KOPT-K1 (cell line): ENCODE results near the gene TSPAN5.

Experiments
- H3K27ac ChIP-seq: fragments of 200-600 bp; sonication (generic); 2 replicates; pipeline ENCODE4 v1.5.1; 2016; ENCODE audit warnings: antibody characterized with exemption, mild to moderate bottlenecking, low read depth, low read length; ENCODE audit not compliant: poor library complexity, severe bottlenecking
- H3K36me3 ChIP-seq: fragments of 200-600 bp; sonication (generic); 2 replicates; pipeline ENCODE4 v1.5.1; 2017; ENCODE audit warnings: antibody characterized with exemption, mild to moderate bottlenecking, low read length, moderate library complexity; ENCODE audit not compliant: insufficient read depth
- H3K9me3 ChIP-seq: fragments of 200-600 bp; sonication (generic); 2 replicates; pipeline ENCODE4 v1.5.1; 2017; ENCODE audit warnings: antibody characterized with exemption, low read length, mild to moderate bottlenecking; ENCODE audit not compliant: insufficient read depth, poor library complexity, severe bottlenecking

Gene TSPAN5

DNA sequence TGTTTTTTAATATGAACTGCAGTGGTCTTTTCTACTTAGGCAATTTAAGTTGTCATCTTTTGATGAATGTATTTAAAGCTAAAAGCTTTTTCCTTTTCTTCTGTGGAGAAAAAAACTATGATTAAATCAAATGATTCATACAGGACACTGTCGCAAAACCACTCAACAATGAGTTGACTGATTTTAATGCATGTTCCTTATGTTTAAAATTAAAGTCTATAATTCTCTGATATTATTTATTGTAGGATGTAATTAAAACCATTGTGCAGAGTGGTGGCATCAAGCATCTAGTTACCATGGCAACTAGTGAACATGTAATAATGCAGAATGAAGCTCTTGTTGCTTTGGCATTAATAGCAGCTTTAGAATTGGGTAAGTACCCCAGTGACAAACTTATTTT, 224.7 kb downstream of the TSPAN5 start:
- Histone ChIP-seq H3K27ac (no peak overlapping the region), H3K36me3 (peaks cover 59% of the 10 kb centered on the region), H3K9me3 (no peaks in the 10 kb centered on the region)

DNA sequence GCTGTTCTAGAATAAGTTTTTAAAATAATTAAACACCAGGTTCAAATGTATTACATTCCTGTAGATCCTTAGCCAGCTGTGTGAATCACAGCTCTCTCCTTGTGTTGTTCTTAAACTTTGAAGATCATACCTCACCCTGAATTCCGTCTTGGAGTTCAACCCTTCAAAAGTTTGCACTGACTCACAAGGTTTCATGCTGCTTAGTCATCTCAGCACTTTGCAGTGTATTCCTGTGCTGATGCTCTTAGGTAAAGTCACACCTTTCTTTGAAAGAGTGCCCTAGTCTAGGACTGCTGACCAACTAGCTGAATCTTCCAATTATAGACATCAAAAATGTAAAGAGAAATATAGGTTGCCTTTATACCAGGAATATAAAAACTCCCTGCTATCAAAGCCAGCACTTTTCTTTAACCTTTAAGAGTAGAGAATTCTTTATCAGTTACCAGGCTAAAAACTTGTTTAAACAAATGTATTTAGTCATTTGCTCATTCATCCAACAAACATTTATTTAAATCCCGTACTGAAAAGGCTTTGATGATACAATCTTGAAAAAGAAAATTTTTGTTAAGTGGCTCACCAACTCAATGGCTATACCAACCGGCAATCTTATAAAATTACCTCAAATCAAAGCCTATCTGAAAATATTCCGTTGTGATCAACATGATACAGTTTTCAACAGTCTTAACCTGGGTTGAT, 227.6 kb downstream of the TSPAN5 start:
- Histone ChIP-seq H3K9me3 (peaks cover 1% of the 10 kb centered on the region), H3K27ac (no peak overlapping the region), H3K36me3 (peaks cover 42% of the 10 kb centered on the region)

DNA sequence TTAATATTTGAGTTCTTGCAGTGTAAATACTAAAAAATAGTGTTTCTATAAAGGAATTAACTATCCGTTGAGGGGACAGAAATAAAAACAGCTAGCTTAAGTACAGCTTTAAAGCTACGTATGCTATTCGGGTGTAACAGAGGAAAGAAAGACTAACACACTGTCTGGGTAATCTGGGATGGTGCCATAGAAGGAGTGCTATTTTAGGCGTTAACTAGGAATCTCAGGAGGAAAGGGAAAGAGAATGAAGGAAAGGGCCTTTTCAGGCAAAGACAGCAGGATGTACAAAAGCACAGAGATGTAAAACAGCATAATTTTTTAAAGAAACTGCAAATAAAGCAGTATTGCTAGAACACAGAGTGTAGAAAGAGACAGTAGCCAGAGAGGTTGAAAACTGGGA, 235.4 kb downstream of the TSPAN5 start:
- H3K36me3 ChIP-seq = peaks cover 84% of the 10 kb centered on the region
- no peak overlapping the region for H3K27ac ChIP-seq

DNA sequence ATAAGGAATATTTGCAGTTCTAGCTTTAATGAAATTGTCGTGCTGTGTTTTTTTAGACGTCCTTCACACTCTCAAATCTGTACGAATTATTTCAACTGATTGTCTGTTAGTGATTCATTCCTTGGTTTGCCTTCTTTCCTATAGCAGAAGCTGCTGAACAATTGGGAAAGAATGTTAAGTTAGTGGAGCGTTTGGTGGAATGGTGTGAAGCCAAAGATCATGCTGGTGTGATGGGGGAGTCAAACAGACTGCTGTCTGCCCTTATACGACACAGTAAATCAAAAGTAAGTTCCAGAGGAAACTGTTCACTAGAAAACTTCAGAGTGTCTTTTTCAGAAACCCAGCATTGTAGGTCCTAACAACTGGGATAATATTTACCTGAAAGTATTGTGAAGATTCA, 237.3 kb downstream of the TSPAN5 start:
- Histone ChIP-seq H3K36me3 (peaks cover 97% of the 10 kb centered on the region), H3K27ac (no peak overlapping the region), H3K9me3 (peaks cover 34% of the 10 kb centered on the region)

More for the DNA sequence above, 235.4 kb downstream of the TSPAN5 start:
- peaks cover 34% of the 10 kb centered on the region for H3K9me3 ChIP-seq
